GM18517 (cell line): ENCODE measurements around the gene BCAS3.
"Not testable (repeated sequence)": the region's sequence is repeated elsewhere in the genome, so short reads cannot be mapped to it uniquely, and the experiment has no call there.

Experiments used
- ATAC-seq: cut with Tn5 transposase; IDR thresholded peaks from one replicate; pipeline ENCODE4 v1.9.1; 2021; ENCODE audit warnings: mild to moderate bottlenecking, moderate library complexity; ENCODE audit not compliant: unreplicated experiment

The BCAS3 gene

GRCh38 chr17:61144617-61145564, 467.2 kb downstream of the BCAS3 start:
- ATAC-seq, result no peak

- not testable (repeated sequence) for ATAC-seq
Observed at GRCh38 chr17:61146833-61147232, 469.2 kb downstream of the BCAS3 start.

DNA sequence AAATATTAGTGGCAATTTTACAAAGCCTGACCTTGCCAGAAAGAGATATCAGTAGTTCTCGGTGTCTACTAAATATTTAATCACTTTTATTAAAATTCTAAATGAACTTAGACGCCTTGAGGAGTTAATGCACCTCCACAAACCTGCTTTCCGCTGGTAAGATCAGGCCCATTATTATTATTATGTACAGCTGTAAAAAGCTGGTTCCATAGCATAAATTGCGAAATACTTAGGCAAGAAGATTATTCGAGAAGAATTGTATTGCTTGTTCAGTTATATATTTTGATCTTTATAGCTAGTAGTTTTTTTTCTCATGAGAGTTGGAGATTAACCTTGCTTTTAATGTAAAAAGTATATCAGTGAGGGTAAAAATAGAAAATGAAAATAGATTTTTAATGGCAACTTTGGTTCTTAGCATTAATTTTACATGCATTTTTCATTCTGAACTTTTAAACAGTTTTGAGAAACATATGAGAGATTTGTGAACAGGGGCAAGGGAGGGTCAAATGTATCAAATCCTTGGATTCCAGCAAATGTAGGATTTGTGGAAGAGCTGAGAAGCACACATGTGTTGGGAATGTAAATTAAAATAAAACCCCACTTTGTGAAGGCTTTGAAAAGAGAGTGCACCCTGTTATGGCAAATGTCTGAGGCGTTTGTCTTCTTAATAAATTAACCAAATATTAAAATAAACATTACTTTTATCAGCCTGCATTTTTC, 471.6 kb downstream of the BCAS3 start:
- ATAC-seq, result no peak

DNA sequence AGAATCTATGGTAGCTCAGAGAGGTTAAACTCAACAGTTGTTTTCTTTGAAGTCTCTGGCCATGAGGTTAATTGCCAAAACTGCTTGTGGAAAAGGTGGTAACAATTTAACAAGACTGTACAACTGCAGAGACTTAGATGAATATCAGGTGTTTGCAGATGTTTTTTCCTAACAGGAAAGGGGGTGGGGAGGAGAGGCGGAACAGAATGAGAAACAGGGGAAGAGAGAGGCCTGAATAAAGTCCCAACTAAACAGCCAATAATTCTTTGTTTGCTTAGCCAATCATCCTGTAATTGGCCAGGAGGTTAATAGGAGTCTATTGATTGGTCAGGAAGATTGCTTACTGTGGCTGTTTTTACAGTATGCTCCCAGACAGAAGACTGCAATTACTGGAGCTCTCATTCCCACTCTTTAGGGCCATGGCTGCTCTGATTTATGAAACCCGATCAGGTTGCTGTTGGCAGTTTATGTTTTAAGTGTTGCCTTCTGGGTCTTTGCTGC, 472.3 kb downstream of the BCAS3 start:
- no peak for ATAC-seq

- no peak for ATAC-seq
Observed at GRCh38 chr17:61150686-61151299, 473.1 kb downstream of the BCAS3 start.

DNA sequence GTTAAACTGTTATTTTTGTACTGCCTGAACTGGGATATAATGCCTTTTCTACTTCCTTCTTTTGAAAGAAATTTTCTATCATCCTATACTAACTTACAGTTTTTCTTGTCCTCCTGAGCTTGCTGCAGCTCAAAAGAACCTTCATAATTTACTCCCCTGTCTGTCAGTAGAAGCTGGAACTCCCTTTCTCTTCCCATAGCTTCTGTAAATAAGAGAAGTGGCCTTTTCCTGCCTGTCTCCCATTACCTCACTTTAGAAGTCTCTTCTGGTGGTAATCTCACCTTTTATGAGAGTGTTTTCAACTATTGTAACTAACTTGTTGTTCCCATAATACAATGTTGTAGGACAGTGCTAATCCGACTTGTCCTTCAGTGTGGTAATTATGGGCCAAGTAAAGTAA, 475.2 kb downstream of the BCAS3 start:
- no peak for ATAC-seq

DNA sequence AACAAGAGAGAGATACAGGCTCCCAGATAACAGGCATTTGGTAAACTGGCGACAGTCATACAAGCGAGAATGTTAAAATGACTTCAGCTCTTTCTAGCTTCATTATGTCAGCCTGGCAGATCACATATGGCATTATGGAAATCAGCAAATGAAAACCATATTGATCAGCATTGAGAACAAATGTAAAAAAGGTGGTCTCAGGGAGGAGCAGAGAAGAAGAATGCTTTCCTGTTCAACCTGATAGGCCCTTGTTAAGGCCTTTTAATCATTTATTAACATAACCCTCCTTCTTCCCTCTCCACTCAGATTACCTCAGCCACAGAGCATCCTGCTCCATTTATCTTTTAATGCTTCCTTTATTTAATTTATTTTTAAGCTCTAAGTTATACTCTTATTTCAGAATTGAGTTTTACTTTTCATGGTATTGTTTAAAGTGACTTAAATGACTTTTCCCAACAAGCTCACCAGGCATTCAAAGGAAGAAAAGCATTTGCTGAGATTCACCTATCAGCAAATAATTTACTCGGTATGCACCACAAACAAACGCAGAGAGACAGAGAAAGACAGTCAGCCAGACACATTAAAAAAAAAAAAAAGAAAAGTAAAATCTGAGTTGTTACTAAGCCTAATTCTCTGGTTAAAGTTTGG, 478.1 kb downstream of the BCAS3 start:
- ATAC-seq, result no peak

DNA sequence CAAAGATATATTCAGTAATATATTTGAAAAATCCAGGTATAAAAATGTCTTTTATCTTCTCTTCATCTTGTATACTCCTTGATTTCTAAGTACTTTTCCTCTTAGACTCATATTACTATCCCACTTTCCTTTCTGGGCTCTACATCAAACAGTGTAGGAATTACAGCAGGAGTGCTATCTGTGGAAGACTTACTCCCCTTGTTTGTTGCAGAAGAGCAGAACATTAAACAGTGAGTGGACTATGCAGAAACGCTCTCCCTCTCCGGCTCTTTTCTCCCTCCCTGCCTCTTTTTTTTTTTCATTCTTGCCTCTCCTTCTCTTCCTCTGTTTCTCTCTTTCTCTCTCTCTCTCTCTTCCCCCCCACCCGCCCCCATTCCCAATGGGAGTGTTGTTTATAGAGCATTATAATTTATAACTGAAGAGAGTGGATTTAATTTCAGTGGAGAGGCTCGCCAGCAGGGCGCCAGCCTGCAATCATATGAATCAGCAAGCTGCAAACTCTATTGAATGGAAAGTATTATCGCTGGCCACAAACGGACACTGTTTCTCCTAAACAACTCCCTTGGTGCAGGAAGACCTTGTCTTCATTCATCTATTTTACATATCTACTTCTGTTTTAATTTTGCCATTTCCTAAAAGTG, 479.7 kb downstream of the BCAS3 start:
- no peak for ATAC-seq

- ATAC-seq, result no peak
Observed at GRCh38 chr17:61158376-61158775, 480.7 kb downstream of the BCAS3 start.

GRCh38 chr17:61159221-61159814, 481.7 kb downstream of the BCAS3 start:
- ATAC-seq, result no peak

DNA sequence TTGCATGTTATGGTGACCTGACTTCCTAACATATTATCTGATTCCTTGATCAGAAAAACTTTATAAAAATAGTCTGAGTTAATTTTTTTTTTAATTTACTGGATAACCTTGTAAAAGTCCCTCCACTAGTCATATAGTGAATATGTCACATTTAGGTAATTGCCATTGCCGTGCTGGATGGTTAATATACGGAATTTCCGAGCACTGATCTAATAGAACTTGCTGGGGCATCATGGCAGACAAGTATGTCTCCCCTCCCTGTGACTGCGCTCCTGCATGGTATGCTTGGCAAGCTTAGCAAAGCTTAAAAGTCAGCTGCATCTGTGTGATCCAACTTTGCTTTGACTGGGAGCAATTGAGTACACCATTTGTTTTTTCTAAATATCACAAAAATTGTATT, 482.6 kb downstream of the BCAS3 start:
- no peak for ATAC-seq

DNA sequence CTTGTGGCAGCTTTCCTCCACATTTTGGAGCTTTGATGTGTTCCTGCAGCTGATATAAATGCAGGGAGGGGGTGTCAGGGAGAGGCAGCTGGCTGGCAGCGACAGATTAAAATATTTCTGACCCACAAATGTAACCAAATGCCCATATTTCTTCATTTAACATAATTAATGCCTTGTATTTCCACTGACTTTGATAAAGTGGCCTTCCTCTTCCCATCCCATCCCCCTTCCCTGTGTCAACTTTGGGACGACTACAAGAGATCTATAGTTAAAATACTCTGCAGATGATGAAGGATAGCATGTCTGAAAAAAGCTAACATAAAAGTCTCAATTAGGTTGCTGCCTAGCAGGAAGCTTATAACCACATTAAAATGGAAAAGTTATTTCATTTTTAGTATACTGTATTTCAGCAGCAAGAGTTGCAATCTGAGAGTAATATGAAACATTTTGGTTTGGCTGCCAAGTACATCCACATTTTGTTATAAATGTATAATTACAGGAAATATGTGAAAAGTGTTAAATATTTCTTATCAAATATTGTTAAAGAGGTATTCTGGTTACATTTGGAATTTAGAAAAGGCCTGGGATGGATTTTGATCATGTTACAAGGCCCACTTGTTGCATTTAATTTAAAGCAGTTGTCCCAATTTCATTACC, 483.3 kb downstream of the BCAS3 start:
- no peak for ATAC-seq

- no peak for ATAC-seq
Observed at GRCh38 chr17:61161615-61162134, 484.0 kb downstream of the BCAS3 start.

GRCh38 chr17:61164517-61164916, 486.9 kb downstream of the BCAS3 start:
- no peak for ATAC-seq

- no peak for ATAC-seq
Observed at GRCh38 chr17:61167075-61167474, 489.4 kb downstream of the BCAS3 start.

- ATAC-seq, result no peak
Observed at GRCh38 chr17:61168506-61168905, 490.9 kb downstream of the BCAS3 start.

DNA sequence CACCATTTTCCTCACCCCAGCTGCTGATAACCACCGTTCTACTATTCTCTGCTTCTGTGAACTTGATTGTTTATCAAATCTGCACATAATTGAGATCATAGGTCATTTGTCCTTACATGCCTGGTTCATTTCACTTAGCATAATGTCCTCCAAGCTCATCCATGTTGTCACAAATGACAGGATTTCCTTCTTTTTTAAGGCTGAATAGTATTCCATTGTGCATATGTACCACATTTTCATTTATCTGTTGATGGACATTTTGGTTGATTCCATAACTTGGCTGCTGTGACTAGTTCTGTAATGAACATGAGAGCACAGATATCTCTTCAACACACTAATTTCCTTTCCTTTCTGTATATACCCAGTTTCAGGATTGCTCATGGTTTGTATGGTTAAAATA, 496.7 kb downstream of the BCAS3 start:
- ATAC-seq, result no peak

DNA sequence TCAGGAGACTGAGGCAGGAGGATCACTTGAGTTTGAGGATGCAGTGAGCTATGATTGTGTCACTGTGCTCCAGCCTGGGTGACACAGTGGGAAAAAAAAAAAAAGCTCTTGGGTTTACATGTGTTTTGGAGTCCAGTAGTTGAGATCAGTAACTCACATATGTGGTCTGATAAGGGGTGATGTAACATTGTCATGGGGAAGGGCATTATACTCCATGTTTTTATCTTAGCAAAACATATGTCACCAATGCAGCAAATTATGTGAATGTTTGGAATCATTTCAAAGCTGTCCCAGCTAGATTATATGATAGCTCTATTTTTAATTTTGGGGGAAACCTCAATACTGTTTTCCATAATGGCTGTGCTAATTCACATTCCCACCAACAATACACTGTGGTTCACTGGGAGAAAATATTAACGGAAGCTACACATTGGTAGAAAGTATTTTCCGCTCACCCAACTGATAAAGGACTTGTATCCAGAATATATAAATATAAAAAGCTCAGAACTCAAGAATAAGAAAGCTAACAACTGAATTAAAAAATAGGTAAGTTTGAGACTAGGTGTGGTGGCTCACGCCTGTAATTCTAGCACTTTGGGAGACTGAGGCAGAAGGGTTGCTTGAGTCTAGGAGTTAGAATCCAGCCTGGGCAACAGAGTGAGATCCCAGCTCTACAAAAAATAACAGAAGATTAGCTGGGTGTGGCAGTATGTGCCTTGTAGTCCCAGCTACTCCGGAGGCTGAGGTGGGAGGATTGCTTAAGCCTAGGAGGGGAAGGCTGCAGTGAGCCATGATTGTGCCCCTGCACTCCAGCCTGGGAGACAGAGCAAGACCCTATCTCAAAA, 497.9 kb downstream of the BCAS3 start:
- ATAC-seq, result no peak
